AG09309 (cell line): ENCODE data around the gene CEP350.
"Not testable (repeated sequence)": the region's sequence is repeated elsewhere in the genome, so short reads cannot be mapped to it uniquely, and the experiment has no call there.

Source experiments
- DNase-seq: peaks from one replicate; pipeline ENCODE4 v3.0.0-alpha.2; 2010; ENCODE audit warnings: low read depth
- H3K4me3 ChIP-seq: 2 replicates; pipeline ENCODE4 v1.5.1; 2011; ENCODE audit warnings: mild to moderate bottlenecking, low read depth, low read length, moderate library complexity; ENCODE audit not compliant: control insufficient read depth
- CTCF ChIP-seq: IDR thresholded peaks from 2 replicates; pipeline ENCODE4 v1.5.1; 2011; ENCODE audit warnings: mild to moderate bottlenecking, low read depth, low read length, inconsistent platforms; ENCODE audit not compliant: insufficient read depth, control insufficient read depth; ENCODE audit errors: missing control alignments

CEP350 gene

GRCh38 chr1:180003026-180003695, 48.6 kb downstream of the CEP350 start:
- H3K4me3 ChIP-seq: no peak overlapping the region
- no peak for TF ChIP-seq CTCF
- DNase-seq: no peak

GRCh38 chr1:180006762-180007161, 52.2 kb downstream of the CEP350 start:
- not testable (repeated sequence) for DNase-seq, H3K4me3 ChIP-seq

- DNase-seq: no peak
- no peak overlapping the region for H3K4me3 ChIP-seq
- TF ChIP-seq CTCF: no peak
These were observed 65.4 kb downstream of the CEP350 start for GRCh38 chr1:180020017-180020416.

- DNase-seq: no peak
- TF ChIP-seq CTCF: no peak
- H3K4me3 ChIP-seq: no peak overlapping the region
These were observed 71.9 kb downstream of the CEP350 start for GRCh38 chr1:180026556-180026955.

GRCh38 chr1:180027949-180028445, 73.4 kb downstream of the CEP350 start:
- peak; percentile 87 for DNase-seq
- no peak for TF ChIP-seq CTCF
- H3K4me3 ChIP-seq: no peak overlapping the region

GRCh38 chr1:180028864-180029263, 74.3 kb downstream of the CEP350 start:
- no peak for TF ChIP-seq CTCF
- H3K4me3 ChIP-seq: no peak overlapping the region
- DNase-seq: no peak

- H3K4me3 ChIP-seq: no peak overlapping the region
- no peak for DNase-seq
- no peak for TF ChIP-seq CTCF
These were observed 75.0 kb downstream of the CEP350 start for GRCh38 chr1:180029524-180030135.
